Type B pancreatic cell (in vitro differentiated cells): ENCODE data around the gene PCGF1. TPM values are rescaled to one million over a fixed set of nuclear protein-coding genes. Genes with fewer than 3 reads are reported as not detected.
"Not testable (repeated sequence)": the region's sequence is repeated elsewhere in the genome, so short reads cannot be mapped to it uniquely, and the experiment has no call there.

Experiments used
- DNase-seq: peaks from one replicate; pipeline ENCODE4 v3.0.0; 2021; ENCODE audit warnings: mixed read lengths; ENCODE audit not compliant: unreplicated experiment; ENCODE audit errors: extremely low spot score
- H3K27ac Mint-ChIP-seq: 2 replicates; pipeline ENCODE4 v1.8.0; 2021; ENCODE audit warnings: mild to moderate bottlenecking, mixed read lengths
- H3K27me3 Mint-ChIP-seq: 2 replicates; pipeline ENCODE4 v1.8.0; 2021; ENCODE audit warnings: mixed read lengths
- H3K36me3 Mint-ChIP-seq: 2 replicates; pipeline ENCODE4 v1.8.0; 2021; ENCODE audit warnings: mixed read lengths
- H3K4me1 Mint-ChIP-seq: one replicate; pipeline ENCODE4 v1.8.0; 2021; ENCODE audit warnings: mixed read lengths; ENCODE audit not compliant: unreplicated experiment
- H3K4me3 Mint-ChIP-seq: 2 replicates; pipeline ENCODE4 v1.8.0; 2021; ENCODE audit warnings: mild to moderate bottlenecking, mixed read lengths
- H3K9me3 Mint-ChIP-seq: 2 replicates; pipeline ENCODE4 v1.8.0; 2021; ENCODE audit warnings: mixed read lengths
- CTCF ChIP-seq: fragments of 200-600 bp; sonication (generic); conservative IDR thresholded peaks from 2 replicates; pipeline ENCODE4 v1.5.0; 2021; ENCODE audit warnings: antibody characterized with exemption, mild to moderate bottlenecking
- total RNA-seq: library from RNA; stranded (reverse); gene quantifications from 2 replicates; pipeline ENCODE4 v1.2.1, GENCODE V29; 2021; ENCODE audit warnings: low replicate concordance

The PCGF1 gene
- total RNA-seq, 1 donor from 2014 or later = 30.1 TPM

- peaks cover 7% of the 10 kb centered on the region for H3K36me3 Mint-ChIP-seq
- no peak for DNase-seq
- H3K4me1 Mint-ChIP-seq = peaks cover 22% of the 10 kb centered on the region
- peak overlapping the region; percentile 72 for H3K4me3 Mint-ChIP-seq
- peaks cover 4% of the 10 kb centered on the region for H3K27me3 Mint-ChIP-seq
- peak; percentile 47 for TF ChIP-seq CTCF
- H3K27ac Mint-ChIP-seq = no peak overlapping the region
- no peaks in the 10 kb centered on the region for H3K9me3 Mint-ChIP-seq
Observed at GRCh38 chr2:74461187-74462053, 46.1 kb downstream of the PCGF1 start.

GRCh38 chr2:74460187-74460586, 47.3 kb downstream of the PCGF1 start:
- H3K36me3 Mint-ChIP-seq, H3K27me3 Mint-ChIP-seq, H3K9me3 Mint-ChIP-seq, DNase-seq: not testable (repeated sequence)
- H3K4me1 Mint-ChIP-seq = peaks cover 26% of the 10 kb centered on the region
- peak overlapping the region; percentile 48 for H3K27ac Mint-ChIP-seq
- H3K4me3 Mint-ChIP-seq = peak overlapping the region; percentile 95

DNA sequence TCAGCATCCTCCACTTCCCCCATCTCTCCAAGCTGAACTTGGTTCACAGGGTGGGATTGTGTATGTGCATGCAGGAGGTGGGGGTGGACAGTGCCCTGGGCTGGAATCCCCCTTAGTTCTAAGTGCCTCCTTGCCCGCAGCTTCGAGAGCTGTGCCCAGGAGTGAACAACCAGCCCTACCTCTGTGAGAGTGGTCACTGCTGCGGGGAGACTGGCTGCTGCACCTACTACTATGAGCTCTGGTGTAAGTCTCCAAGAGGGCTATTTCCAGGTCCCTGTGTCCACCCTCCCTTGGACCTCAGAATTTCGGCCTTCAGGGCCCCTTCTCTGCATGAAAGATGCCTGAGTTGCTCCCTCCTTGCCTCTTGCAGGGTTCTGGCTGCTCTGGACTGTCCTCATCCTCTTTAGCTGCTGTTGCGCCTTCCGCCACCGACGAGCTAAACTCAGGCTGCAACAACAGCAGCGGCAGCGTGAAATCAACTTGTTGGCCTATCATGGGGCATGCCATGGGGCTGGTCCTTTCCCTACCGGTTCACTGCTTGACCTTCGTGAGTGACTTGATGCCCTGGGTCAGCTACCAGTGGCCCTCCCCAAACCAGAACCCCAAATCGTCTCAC, 47.9 kb downstream of the PCGF1 start:
- Mint-ChIP-seq H3K4me3 (peak overlapping the region; percentile 95), H3K4me1 (peaks cover 31% of the 10 kb centered on the region), H3K27ac (peak overlapping the region; percentile 93)
- not testable (repeated sequence) for H3K27me3 Mint-ChIP-seq, DNase-seq, H3K9me3 Mint-ChIP-seq, H3K36me3 Mint-ChIP-seq

GRCh38 chr2:74458938-74459363, 48.5 kb downstream of the PCGF1 start:
- DNase-seq = no peak
- peaks cover 31% of the 10 kb centered on the region for H3K4me1 Mint-ChIP-seq
- H3K4me3 Mint-ChIP-seq = peak overlapping the region; percentile 95
- H3K9me3 Mint-ChIP-seq = no peaks in the 10 kb centered on the region
- peak overlapping the region; percentile 93 for H3K27ac Mint-ChIP-seq
- peaks cover 4% of the 10 kb centered on the region for H3K27me3 Mint-ChIP-seq
- peaks cover 7% of the 10 kb centered on the region for H3K36me3 Mint-ChIP-seq
- no peak for TF ChIP-seq CTCF

- Mint-ChIP-seq H3K27me3 (peaks cover 4% of the 10 kb centered on the region), H3K9me3 (no peaks in the 10 kb centered on the region), H3K4me1 (peaks cover 31% of the 10 kb centered on the region), H3K27ac (peak within 1 kb of the TSS; percentile 93), H3K36me3 (peaks cover 7% of the 10 kb centered on the region), H3K4me3 (peak within 1 kb of the TSS; percentile 95)
- DNase-seq = peak; percentile 98
- TF ChIP-seq CTCF = no peak
Observed at GRCh38 chr2:74458132-74458937, 49.2 kb downstream of the PCGF1 start, which contains the start of gene WBP1. WBP1 (plus strand) TSS chr2:74458438; CDS start chr2:74458603, 165 bp downstream.

- Mint-ChIP-seq H3K4me1 (peaks cover 31% of the 10 kb centered on the region), H3K27ac (peak overlapping the region; percentile 93), H3K9me3 (no peaks in the 10 kb centered on the region), H3K36me3 (peaks cover 4% of the 10 kb centered on the region), H3K27me3 (peaks cover 7% of the 10 kb centered on the region), H3K4me3 (peak overlapping the region; percentile 95)
- DNase-seq = peak; percentile 83
- TF ChIP-seq CTCF = no peak
Observed at GRCh38 chr2:74457549-74458131, 49.9 kb downstream of the PCGF1 start.
